NK-92 (cell line): ENCODE data around the gene CNNM2.
"Not testable (repeated sequence)": the region's sequence is repeated elsewhere in the genome, so short reads cannot be mapped to it uniquely, and the experiment has no call there.

Source experiments
- DNase-seq: peaks from one replicate; lab custom pipeline; 2025; ENCODE audit not compliant: unreplicated experiment; lab: John Stamatoyannopoulos, UW

CNNM2 gene

DNA sequence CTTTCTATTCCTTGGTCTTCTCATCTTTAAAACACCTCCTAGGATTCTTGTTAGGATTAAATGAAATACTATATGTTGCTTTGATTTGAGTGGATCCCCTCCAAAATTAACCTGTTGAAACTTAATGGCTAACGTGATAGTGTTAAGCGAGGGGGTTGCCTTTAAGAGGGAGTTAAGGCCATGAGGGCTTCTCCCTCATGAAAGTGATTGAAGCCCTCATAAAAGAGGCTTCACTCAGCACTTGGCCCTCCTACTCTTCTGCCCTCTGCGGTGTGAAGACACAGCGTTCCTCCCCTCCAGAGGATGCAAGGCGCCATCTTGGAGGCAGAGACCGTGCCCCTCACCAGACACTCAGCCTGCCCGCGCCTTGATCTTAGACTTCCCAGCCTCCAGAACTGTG, 46.6 kb downstream of the CNNM2 start:
- DNase-seq: no peak

DNA sequence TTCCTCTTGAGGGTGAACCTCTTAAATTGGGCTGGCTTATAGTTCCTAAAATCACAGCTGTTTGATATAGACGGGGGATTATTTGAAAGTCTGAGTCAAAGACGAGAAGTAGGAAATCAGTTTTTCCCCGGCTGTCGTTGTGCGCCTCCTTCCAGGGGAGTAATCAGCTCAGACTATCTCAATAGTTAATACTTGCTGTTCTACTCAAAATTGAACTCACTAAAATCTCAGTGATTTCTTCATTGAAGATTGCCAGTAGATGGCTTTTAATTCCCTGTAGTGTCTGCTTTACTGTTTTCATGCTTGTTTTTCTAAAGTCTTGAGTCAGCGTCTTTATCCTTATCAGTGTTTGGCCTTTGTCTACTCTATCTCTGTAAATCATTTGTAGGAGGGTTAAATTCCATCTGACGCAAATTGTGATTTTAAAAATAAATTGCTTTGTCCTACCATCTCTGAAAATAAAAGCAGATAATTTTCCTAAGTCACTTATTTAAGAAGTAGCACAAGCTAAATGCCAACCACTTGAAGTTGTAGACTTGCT, 47.3 kb downstream of the CNNM2 start:
- DNase-seq: no peak

DNA sequence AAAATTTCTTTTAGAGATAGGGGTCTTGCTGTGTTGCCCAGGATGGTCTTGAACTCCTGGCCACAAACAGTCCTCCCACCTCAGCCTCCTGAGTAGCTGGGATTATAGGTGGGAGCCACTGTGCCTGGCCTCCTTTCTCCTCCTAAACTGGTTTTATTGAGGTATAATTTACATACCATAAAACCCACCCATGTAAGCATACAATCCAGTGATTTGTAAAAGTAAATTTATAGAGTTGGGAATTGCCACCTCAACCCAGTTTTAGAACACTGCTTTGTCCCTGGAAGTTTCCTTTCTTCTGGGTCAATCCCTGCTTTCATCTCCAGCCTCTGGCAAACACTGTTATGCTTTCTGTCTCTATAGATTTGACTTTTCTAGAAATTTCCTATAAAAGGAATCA, 49.0 kb downstream of the CNNM2 start:
- no peak for DNase-seq

DNA sequence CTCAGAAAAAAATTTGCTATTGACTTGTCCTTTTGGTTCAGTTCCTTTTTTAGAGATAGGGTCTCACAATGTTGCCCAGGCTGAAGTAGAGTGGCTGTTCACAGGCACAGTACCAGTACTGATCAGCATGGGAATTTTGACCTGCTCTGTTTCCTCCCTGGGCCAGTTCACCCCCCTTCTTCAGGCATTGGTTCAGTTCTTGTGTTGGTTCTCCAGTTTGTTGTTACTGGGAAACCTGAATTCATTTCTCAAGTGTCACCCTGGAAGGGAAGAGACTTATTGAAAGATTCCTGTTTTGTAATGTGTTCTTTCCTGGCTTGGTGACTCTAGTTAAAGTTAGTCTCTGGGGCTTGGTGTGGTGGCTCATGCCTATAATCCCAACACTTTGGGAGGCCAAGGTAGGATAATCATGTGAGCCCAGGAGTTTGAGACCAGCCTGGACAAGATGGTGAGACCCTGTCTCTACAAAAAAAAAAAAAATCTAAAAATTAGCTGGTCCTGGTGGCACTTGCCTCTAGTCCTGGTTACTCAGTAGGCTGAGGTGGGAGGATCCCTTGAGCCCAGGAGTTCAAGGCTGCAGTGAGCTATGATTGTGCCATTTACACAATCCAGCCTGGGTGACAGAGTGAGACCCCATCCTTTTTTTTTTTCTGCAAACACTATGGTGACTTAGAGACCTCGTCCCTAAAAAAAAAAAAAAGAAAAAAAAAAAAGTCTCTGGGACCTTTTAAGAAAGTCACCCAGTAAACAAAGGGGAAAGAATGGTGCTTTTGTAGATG, 52.7 kb downstream of the CNNM2 start:
- DNase-seq: no peak

DNA sequence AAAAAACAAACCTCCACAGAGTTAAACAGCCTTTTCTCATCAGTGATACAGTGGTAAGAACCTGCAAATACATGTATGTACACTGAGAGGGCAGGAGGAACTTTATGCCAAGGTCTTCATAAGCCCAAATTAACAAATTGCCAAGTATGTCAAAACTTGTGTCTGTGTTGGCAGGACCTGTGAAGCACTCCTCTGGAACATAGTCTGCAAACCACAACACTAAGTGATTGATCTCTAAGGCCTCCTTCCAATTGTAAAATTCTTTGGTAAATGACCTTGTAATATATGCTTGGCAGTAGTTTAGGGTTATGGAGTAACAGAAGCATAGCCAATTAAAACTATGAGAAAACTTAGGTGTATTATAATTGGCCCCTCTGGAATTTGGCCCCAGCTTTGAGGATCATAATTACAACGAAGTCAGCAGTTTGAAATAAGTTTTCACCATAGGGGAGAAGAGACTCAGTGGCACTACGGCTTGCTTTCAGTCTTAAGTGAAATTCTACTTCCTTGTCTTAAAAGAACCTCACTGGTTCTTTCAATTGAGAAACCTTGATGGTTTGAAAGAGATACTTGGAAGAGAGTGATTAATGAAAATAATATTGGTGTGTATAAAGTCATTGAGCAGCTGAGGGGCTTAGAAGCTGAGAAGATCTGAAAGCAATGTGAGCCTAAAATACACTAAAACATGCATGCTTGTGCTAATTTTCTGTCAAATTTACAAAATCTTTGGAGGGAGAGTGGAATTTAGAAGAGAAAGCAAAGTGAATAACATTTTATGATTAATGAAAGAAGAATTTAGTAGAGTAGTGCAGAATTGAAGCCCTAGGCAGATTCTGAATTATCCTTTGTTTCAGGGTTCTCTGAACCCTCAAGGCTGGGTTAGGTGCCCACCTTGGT, 57.6 kb downstream of the CNNM2 start:
- DNase-seq: no peak

DNA sequence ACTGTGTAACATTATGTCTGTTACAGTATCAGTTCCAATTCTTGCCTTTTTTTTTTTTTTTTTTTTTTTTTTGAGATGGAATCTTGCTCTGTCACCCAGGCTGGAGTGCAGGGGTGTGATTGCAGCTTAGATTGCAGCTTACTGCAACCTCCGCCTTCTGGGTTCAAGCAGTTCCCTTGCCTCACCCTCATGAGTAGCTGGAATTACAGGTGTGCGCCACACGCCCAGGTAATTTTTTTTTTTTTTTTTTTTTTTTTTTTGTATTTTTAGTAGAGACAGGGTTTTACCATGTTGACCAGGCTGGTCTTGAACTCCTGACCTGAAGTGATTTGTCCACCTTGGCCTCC, 58.3 kb downstream of the CNNM2 start:
- DNase-seq: not testable (repeated sequence)

DNA sequence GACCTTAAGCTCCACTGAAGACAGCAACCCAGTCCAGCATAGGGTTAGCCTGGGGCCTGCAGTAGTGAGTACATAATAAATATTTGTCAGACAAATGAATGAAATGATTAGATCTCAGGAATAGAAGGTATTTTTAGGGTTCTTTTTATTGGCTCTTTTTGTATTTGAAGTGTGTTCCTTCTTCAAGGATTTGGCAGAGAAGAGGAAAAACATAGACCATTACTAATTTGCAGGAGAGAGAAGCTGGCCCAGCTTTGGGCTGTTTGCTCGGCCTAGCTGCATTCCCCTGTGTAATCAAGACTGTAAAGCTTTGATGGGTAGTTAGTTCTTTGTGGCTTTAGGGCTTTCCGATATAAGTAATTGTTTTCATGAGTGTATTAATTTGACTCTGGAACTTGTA, 64.2 kb downstream of the CNNM2 start:
- DNase-seq: no peak

DNA sequence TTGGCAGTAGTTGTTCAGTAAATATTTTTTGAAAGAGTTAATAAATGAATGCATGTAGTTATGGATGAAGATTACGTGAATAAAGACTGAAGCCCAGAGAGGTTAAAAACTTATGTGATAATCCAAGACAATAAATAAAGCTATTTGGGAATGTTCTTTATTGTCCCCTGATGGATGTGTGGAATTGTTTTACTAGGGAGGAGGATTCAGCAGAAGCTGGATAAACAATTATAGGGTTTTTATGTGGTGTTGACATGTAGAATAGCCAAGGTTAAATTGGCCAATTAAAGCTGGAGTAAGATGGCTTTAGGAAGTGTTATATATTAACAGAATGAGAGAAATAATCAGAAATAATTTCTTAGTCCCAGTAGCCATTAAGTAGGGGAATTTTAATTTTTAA, 66.0 kb downstream of the CNNM2 start:
- no peak for DNase-seq

DNA sequence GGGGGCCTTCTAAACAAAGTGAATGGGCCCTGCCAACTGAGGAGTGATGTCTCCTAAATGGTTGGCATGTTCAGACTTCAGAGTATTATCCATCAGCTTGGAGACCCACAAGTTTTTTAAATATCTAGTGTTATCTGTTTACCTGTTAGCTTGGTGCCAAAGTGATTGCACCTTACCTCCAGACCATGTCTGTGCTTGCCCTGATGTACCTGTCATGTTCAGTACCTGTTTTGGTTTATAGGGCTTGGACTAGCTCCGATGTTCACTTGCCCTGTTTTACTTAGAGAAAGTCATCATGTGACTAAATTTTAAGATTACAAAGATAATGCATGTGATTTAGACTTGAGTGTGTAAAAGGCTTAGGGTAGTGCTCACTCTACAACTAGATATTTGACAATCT, 67.7 kb downstream of the CNNM2 start:
- no peak for DNase-seq

DNA sequence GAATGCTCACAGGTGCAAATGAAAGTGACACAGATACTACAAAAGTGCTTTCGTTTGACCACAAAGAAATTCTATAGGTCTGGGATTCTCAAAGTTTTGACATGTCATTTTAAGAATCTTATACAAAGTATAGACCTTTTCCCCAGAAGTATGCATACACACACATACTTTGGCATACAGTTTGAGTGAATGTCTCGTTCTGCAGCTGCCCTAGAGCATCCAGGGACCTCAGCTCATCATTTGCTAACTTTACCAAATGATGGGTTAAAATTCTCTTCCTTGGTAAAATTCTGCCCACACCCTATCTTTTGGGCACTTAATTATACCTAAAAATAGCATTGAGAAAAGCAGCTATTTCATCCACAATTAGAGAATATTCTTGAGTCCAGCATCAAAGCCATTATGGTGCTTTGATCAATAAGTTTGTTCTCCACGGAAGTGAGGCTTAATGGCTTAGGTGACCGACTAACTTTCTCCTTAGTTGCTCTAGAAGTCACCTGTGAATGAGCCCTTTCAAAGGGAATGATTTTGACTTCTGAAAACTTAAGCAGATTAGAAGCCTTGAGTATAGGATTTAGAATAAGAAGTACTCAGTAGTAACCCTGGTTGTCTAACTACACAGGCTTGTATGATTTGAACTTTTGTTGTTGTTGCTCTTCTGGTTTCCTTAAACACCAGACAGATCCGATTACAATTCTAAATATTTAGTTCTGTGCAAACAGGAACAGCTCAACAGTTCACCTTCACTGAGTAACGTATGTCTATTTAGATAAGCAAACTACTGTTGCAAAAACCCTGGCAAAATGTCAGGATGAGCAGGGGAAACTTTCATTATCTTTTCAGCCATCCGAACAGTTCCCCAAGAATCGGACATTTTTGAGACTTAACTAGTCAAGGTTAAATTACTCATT, 70.6 kb downstream of the CNNM2 start:
- DNase-seq: no peak

DNA sequence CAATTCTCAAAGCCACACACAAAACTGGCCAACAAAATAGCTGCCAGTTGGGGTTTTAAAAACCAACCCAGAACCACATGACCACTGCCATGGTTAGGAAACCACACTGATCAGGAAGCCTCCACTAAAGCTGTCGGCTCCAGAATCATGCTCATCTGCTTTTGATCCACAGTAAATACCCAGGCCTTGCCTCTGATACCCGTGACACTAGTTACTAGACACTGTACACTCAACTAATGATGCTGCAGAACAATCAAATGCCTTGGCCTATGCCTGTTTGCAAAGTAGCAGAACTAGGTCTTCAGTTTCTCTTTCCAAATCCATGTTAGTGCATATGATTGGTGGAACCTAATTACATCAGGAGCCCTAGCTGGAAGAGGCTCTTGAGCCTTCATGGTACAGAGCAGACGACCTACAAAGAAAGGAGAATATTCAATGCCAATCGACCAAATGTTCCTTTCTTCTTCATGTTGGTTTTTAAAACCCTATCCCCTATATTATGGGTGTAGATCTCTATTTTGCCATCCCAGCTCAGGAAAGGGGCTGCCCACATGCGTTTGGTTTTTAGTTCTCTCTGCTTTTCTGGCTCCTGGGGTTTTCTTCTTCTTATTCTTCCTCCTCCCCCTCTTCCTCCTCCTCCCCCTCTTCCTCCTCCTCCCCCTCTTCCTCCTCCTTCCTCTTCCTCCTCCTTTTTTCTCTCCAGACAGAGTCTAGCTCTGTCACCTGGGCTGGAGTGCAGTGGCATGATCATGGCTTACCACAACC, 76.6 kb downstream of the CNNM2 start:
- no peak for DNase-seq

DNA sequence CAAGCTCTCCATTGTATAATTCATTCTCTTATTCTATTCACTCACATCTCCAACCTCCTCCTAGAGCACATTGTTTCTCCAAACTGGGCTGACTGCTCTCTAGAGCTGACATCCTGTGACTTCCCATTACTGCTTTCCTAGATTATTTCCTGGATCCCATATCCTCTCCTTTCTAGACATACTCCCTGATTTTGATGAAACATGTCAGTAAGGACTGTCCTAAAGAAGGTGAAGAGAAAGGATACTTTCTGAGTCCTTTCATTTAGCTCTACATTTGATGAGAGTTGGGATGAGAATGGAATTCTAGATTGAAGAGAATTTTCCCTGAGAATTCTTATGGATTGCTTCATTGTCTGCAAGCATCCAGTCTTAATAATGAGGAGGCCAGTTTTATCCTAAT, 78.8 kb downstream of the CNNM2 start:
- DNase-seq: no peak

DNA sequence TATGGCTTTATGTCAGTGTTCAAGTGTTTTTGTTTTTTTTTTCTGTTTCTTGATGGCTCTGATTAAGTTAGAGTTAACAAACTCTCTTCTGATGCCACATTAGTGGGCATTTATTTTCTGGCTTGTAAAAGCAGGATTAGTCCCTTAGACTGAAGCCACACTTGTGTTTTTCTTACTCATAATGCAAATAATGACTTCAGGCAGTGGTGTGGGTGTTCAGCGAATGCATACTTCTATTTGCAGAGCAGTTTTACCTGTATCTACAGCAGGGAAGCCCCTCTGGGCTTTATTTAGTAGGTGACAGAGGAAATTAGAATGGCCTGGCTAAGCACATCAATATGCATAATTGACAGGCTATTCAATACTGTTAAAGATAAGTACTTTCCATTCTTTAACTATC, 79.9 kb downstream of the CNNM2 start:
- DNase-seq: no peak

DNA sequence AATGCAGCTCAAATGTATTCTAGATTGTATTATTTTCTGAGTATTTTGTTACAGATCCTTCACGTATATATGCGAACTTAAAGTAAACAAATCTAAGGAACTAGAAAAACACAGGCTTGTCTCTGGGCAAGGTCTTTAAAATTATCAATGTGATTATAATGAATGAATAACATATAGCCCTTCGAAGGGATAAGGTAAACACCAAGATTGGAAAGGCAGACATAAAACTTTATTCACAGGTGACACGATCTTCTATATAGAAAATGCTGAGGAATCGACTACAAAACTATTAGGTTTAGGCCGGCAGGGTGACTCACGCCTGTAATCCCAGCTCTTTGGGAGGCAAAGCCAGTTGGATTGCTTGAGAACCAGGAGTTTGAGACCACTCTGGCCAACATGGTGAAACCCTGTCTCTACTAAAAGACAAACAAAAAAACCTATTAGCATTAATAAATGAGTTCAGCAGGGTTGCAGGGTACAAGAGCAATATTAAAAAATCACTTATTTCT, 80.4 kb downstream of the CNNM2 start:
- no peak for DNase-seq

DNA sequence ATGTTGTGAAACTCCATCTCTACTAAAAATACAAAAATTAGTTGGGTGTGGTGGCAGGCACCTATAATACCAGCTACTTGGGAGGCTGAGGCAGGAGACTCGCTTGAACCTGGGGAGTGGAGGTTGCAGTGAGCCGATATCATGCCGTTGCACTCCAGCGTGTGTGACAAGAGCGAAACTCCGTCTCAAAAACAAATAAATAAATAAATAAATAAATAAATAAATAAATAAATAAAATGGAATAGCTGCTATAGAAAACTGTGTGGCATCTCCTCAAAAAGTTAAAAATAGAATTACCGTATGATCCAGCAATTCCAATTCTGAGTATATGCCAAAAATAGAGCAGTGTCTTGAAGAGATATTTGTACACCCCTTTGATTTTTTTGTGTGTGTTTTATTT, 82.0 kb downstream of the CNNM2 start:
- not testable (repeated sequence) for DNase-seq

DNA sequence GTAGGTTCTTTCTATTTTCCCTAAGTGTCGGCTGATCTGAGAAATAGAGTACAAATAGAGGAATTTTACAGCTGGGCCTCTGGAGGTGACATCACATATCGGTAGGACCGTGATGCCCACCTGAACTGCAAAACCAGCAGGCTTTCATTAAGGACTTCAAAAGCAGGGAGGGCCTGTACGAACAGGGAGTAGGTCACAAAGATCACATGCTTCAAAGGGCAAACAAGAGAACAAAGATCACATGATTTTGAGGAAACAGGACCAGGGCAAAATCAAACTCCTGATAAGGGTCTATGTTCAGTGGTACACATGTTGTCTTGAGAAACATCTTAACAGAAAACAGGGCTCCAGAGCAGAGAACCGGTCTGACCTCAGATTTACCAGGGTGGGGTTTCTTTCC, 88.9 kb downstream of the CNNM2 start:
- no peak for DNase-seq

DNA sequence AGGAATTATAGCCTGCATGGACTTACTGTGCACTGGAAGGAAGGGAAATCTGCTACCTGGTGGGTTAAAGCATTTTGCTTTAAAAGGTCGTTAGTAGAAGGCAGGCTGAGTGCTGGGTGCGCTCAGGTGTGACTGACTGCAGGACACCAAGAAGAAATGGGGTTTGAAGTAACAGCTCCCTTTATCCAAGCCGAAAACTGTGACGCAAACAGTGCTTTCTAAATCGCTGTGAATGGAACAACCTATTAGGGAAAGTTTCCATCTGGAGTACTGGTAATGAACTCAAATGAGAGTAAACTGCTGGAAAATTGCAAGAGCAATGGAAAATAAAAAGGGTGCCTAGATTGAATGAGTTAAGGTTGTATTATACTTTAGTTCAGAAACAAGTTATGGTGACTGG, 95.3 kb downstream of the CNNM2 start:
- no peak for DNase-seq

DNA sequence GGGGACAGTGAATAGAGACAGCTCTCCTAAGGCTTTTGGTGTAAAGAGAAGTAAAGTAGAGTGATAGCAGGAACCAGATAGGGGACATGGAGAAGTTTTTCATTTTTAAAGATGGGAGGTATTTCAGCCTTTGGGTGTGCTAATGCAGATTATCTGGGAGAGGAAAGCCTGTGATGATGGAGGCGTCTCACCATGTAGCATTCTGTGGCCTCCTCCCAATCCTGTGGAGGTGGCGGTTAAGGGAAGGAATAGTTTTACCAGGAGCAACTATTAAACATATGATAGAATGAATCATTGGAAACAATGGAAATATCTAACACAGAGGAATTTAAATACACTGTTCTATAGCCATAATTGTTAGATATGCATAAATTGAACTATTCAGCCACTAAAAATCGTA, 101.3 kb downstream of the CNNM2 start:
- DNase-seq: no peak

DNA sequence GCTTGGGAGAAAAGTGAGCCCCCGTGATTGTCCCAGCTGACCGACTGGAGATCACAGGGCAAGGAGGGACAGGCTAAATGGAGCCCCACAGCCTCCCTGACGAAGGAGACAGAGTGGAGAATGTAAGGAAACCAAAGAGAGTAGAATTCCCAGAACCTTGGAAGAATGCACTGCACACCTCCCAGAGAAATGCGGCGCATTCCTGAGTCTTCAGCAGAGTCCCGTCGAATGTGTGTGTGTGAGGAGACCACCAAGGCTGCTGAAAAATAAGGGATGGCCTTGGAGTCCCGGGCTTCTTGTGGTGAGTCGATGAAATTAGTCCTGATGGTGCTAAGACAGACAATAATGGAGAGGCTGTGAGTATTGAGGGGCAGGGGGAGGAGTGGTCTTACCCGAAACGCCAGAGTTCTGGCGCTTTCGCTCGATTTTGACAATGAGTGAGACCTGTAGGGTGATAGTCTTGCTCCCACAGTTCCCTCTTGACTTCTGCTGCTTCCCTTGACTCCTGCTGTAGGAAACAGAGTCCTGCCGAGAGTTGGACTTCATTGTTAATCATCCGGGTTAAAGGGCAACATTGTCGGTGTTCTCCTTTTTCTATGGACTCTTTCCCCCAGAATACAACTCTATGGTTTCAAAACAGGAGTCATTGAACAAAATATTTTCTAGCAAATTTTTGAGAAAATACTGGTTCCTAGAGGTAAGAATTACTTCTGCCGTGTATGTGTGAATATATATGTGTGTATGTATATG, 103.2 kb downstream of the CNNM2 start:
- DNase-seq: no peak

DNA sequence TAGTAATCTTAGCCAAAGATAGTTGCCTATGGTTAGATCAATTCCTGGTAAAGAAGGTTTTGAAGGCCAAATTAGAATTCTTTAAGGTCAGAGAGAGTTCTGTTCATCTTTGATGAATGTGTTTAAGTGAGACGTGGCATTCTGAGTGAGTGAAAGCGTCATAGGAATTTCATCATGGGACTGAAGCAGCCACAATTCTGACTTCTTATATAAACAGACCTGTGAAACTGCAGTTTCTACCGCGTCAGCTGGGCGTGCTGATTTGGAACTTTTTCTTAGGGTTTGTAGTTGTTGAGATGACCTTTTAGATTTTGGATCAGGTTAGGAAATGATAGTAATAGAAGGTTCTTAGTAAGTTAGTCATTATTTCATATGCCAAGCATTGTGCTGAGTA, 103.8 kb downstream of the CNNM2 start:
- DNase-seq: no peak
